GM12891 (cell line): ENCODE measurements around the gene C3orf20.

ENCODE experiments used
- POLR2A ChIP-seq: IDR thresholded peaks from 2 replicates; pipeline ENCODE4 v1.6.1; 2011; ENCODE audit warnings: low read depth, low read length, control low read depth
- POLR2AphosphoS5 ChIP-seq: IDR thresholded peaks from 2 replicates; pipeline ENCODE4 v1.6.1; 2011; ENCODE audit warnings: low read depth, low read length, control low read depth

DNA sequence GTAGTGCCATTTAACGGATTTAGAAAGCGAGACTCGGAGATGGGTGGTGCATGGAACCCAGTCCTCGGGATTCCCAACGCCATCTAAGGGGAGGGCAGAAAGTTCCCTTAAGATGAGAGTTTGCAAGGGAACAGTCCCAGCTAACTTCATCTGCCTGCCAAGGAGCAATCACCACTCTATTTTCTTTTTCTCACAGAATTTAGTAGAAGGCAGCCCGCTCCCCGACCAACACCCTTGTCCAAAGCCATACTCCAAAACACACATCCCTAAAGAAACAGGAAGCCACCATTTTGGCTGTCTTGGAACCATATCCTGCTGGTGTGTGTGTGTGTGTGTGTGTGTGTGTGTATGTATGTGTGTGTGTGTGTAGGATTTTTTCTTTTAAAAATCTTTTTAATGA is 136.7 kb downstream of the C3orf20 start:
- no peak for TF ChIP-seq POLR2A
- TF ChIP-seq POLR2AphosphoS5 = no peak
